ENCODE results near the gene PLEKHG4.
A peak's percentile ranks its signal among the peaks of the same experiment; 100 is the strongest.

The PLEKHG4 gene

DNA sequence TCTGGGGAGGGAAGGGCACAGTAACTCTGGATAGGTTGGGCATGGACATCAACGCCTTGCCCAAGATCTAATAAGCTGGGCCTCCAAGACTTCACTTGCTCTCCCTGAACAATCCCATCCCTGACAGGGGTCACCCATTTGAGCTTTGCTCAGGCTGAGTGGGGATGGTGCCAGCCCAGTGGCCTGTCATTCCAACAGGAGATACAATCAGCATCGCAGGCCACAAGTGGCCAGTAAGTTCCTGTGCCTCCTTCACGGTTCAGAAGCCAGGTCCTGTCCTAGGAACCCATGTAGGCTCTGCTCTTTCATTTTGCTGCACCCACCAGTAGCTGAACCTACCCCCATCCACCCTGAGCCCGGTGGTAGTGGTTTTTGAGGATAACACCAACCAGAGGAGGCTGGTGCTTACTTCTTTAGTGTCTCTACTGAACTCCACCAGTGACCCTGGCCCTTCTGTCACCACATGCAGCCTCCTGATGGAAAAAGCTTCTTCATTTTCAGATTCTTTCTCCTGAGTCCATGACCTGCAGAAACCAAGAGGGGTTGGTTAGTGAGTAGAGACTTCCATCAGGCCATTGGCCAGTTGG is 14.9 kb downstream of the PLEKHG4 start:
- DNase-seq = no peak

DNA sequence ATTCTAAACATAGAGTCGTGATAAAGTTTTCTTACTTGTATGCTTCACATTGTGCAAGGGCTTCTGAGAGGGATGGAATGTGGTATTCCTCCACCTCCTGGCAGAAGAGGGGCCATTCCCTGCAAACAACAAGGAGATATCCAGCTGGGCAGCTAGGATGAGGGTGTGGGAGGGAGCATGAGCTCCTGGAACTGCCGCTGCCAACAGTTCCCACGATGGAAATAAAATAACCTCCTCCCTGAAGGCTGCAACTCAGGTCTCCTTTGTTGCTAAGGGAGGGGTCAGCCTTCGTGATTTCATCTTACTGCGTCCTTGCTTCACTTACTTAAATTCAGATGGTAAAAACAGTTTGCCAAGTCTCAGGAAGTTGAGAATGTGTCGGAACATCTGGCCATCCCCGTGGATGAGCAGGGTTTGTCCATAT is 15.6 kb downstream of the PLEKHG4 start:
- no peak for DNase-seq

DNA sequence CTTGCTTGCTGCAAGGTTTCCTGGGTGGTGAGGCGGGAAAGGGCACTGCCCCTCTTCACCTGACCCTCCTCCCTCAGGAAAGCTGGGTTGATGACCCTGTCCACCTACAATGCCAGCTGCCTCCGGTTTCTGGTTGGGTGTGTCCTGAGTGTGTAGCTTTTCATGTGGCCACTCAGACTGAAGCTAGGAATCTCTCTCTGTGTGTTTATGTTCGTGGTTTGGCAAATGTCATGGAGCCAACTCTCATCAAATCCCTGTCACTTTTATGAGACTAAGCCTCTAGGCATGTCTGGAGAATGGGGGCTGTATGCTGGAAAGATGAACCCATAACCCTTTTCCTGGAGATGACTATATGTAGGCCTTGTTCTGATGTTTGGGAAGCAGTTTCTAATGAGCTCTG is 17.1 kb downstream of the PLEKHG4 start:
- DNase-seq = no peak

DNA sequence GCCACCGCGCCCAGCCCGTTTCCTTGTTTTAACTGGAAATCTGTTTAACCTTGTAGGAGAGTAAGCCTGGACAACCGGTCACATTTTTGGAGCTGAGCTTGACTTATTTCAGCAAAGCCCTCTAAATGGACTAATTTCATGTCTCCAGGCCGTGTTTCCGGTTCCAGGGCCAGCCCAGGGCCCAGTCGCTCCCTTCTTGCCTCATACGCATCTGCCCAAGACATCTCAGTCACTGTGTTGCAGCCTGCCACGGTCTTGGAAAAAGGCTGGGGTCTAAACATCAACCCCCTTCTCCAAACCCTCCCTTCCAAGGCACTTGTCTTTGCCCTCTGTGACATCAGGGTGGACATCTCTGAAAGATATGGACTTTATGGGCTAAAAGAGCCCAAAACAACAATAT is 18.9 kb downstream of the PLEKHG4 start:
- no peak for DNase-seq

DNA sequence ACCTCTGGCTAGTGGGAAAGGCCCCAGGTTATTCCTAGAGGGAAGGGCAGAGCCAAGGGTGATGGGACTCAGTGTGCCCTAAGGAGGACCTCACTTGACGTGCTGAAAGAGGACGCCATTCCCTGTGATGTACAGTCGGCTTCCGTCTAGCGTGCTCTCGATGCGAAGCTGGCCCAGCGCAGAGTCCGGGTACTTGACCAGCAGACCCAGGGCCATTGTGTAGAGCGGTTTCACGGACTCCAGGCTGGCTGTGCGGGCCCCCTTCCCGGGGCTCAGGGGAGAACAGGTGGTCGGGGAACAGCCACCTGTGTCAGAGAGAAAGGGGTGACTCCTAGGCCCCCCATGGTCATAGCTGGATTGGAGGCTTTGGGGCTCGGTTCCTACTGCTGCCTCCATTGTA is 19.9 kb downstream of the PLEKHG4 start:
- no peak for DNase-seq

DNA sequence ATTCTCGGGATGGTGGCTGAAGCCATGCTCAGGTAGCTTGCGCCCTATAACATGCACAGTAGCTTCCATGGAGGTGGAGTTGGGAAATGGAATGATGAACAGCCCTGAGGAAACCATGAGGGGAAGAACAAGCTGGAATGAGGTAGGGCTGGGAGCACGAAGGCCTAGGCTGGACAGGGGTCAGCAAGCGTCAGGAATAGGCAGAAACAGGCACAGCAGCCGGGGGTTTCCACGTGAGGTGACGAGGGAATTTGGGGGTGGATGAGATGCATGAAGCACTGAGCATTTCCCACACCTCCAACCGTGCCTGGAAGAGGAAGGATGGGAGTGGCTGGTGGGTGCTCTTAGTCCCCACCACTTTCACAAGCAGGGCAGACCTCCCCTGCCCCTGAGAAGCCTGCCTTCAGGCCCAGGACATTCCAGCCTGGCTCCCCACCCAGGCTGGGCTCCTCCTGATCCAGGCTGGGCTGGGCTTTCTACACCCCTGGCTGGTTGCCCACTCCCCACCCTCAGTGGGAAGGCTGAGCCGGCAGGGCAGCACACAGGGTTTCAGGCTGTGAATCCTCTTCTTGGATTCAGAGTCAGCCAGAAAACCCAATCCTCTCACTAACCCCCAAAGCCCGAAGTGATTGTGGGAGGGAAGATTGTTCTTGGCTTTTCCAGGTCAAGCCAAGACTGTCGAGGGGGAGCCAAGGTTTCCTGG is 21.9 kb downstream of the PLEKHG4 start:
- no peak for DNase-seq

DNA sequence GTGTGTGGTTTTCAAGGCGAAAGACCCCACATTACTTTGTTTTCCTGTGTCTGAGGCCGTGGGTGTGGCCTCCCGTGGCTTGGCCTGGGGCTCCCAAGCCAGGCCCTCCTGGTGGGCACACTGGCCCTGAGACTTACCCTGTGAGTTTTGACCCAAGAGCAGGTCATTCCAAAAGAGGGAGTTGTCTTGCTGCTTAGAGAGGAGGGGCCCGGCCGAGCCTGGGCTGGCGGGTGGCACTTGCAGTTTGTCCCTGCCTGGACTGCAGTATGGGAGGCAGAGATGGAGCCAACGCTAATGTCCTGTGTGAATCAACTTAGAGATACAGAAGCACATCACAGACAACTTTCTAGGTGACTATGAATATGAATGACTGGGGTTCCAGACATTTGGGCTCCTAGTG is 22.7 kb downstream of the PLEKHG4 start:
- no peak for DNase-seq

DNA sequence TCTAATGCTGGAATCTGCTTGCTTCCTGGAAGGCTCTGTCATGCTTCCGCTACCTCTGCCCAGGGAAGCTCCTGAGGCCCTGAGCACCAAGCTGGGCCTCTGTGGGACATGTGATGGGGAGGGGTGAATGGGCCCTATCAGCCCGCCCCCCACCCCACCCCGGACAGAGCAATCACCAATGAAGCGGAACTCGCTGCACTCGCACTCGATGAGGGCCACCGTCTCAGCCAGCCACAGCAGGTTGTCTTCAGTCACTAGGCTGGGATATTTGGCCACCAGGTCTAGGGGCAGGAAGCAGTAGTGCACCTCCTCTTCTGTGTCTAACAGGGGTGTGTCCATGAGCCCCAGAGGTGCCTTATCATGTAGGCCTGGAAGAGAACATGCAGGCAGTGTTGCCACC is 23.6 kb downstream of the PLEKHG4 start:
- DNase-seq = no peak

DNA sequence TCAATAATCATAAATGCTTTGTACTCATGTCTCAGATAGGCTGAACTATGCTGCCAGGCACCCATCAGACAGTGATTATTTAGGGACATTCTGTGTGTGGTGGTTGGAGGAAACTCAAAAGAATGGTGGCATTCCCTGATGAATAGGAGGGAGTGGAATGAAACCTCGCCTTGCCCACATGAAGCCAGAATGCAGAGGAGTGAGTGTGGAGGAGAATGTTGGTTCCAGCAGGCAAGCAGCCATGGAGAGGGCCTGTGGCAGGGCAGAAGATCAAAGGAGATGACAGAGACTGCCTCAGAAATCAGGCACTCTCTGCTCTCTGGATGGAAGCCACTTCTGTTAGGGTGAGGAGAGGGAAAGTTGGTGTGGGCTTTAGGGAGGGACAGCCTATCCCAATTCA is 24.7 kb downstream of the PLEKHG4 start:
- DNase-seq = no peak

DNA sequence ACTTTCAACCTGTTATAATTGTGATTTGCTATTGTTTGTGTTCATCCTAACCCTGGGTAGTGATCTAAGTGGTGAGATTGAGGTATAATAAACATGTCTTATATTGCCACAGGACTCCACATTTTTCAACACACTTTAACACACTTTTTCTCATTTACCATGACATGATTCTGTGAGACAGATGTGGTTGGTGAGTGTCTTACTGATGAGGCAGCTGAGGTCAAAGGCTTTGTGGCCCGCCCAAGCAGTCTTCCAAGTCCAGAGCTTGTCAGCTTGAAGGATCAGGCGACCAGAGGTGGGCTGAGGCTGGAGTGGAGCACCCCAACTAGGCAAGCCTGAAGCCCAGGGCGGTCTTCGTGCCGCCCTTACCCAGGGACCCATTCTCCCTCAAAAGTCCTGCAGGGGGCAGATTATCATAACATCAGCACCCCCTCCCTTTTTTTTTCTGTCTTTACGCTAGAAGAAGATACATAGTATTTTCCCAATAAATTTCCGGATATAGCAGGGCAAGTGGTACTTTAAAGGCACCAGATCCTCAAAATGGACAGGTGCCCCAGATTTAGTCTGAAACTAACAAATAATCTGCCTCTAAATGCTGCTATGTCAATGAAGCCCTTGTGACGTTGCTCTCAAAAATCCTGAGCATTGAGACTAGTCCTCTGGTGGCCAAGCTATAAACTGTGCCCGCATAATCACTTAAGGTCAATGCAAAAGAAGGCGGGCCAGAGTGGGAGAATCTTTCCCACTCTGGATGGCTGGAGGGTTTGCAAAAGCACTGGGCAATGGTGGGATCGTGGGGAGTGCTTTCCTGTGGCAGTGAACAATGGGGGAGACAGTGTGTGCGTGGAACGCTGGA is 26.1 kb downstream of the PLEKHG4 start:
- DNase-seq = no peak

DNA sequence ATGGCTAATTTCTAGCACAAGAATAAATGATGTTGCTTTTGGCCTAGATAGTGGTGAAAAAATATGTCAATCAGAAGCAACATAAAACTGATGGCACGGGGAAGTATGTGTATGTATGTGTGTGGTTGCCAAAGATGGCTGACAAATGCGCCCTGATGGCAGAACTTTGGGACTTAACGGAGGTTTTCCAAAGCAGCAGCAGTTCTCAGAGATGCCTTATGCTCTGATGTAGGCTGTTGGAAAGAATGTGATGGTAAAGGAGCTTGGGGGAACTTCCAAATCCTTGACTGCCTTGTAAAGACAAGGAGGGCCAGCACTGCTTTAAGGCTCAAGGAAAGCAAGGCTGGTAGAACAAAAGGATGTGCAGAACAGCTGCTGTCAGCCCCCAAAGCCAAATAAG is 31.2 kb downstream of the PLEKHG4 start:
- no peak for DNase-seq

DNA sequence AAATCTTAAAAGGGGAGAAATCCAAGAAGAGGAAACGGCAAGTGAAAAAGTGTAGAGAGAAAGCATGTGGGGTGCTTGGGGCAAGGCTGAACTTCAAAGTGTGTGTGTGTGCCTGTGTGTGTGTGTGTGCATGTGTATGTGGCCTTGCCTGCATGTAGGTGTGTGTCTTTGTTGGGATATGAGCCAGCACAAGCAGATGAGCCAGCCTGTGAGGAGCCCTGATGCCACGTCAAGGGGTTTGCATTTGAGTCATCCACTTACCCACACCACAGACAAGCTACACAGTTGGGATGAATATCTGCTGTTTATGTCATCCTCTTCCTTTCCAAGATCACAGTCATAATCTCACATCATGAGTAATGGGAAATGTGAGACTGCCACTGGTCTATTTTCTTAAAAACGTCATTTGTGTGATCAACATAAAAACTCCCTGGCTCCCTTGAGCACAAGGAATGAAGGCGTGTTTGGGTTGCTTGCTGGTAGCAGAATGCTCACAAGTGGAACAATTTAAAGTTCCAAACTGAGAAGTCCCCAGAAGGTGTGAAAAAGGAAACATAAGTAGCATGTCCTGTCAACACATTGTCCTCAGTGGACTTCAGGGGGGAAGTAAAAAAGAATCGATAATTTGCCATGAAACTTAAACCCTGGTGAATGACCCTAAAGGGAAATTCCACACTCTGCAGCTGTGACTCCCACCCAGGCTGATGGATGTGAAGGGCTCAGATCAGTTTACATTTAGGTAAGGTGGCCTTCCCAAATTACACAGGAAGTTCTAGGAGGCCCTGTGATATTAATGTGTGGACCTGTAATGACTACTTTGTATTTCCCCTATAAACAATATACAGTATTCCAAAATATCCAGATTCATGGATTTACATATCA is 32.5 kb downstream of the PLEKHG4 start:
- DNase-seq = no peak

DNA sequence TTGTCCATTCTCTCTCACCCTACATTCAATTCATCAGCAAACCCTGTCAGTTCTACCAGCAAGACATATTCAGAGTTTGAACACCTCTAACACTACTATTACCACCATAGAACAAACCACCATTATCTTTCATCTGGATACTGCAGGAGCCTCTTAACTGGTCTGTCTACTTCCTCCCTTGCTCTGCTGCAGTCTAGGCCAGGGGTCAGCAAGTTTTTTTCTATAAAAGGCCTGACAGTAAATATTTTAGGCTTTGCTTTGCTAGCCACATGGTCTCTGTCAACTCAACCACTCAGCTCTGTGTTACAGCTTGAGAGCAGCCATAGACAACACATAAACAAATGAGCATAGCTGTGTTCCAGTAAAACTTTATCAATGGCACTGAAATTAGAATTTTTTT is 33.4 kb downstream of the PLEKHG4 start:
- DNase-seq = no peak

DNA sequence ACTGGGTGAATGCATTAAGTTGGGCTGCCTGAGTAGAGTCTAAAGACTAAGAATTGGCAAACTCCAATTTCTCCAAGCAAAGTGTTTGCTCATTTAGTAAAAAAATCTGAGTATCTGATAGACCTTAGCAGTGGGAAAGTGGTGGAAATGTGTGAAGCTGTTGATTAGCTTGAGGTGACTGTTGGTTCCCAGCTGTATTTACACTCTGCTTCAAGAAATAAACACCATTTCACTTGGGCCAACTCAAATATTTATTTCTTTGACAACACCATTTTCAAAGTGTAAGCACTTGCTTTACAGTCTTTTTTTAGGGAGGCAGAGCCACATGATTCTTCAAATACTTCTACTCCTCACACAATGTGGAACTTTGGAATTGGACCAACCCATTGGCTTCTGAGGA is 38.5 kb downstream of the PLEKHG4 start:
- DNase-seq = no peak

DNA sequence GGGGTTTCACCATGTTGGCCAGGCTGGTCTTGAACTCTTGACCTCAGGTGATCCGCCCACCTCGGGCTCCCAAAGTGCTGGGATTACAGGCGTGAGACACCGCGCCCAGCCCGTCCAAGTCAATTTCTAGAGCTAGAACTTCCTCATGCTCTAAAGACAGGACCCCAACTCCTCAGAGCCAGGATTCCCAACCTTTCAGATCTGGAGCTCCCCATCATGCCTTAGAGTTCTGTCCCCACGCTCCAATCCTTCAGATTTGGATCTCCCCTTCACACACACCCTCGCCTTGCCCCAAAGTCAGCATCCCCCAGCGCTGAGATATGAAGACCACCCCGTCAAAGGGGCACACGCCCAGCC is 46.8 kb downstream of the PLEKHG4 start:
- no peak for DNase-seq

DNA sequence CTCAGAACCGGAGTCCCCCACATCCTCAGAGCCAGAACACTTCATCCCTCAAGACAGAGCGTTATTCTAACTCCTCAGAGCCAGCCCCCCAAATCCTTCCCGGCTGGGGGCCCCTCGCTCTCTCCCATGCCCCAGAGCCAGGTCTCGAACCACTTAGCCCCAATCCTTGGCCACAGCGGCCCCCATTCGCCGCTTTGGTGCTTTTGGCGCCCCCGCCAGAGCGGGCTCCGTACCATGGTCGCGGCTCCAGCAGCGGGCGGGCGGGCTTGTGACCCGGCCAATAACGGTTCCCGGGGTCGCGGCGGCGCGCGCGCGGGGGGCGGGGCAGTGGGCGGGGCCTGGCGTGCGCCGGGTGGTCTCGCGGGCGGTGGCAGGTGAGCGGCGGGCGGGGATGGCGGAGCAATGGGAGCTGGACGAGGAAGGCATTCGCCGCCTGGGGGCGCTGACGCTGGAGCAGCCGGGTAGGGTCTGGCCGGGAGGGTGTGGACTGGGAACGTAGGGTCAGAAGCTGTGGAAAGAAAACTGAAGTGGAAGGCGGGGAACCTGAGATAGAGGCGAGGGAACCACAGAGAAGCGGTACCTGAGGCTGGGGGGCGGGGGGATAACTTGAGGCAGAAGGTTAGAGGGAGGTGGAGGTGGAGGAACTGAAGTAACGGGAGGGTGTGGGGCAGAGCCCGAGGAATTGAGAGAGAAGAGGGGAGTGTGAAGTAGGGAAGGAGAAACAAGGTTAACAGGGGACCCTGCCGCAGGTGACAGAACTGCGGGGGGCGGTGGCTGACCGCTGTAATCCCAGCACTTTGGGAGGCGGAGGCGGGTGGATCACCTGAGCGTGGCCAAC is 47.4 kb downstream of the PLEKHG4 start, which contains the start of the genes KCTD19 and LRRC36:
TSS of gene KCTD19 (minus strand) at position 270 of the 838 bp plus-strand sequence. CDS start at position 236, 34 bp downstream.
TSS of gene LRRC36 (plus strand) at position 344 of the 838 bp plus-strand sequence. CDS start at position 392, 48 bp downstream.
- DNase-seq = peak in 7 of 14 donors; percentile 3 to 40 (median 19)

DNA sequence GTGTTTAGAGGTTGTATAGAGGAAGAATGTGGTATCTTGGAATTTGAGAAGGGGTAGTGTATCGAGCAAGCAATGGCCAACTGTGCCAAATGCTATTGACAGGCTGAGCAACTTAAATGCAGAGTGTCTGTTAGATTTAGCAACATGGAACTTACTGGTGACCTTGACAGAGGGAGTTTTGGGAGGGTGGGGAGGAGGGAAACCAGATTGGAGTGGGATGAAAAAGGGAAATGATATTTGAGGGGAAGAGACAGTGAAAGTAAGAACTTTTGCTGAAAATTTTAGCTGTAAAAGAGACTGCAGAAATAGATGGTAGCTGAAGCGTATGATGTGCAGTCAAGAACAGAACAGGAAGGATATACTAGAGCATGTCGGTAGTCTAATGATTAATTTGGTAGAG is 48.4 kb downstream of the PLEKHG4 start:
- DNase-seq = no peak

DNA sequence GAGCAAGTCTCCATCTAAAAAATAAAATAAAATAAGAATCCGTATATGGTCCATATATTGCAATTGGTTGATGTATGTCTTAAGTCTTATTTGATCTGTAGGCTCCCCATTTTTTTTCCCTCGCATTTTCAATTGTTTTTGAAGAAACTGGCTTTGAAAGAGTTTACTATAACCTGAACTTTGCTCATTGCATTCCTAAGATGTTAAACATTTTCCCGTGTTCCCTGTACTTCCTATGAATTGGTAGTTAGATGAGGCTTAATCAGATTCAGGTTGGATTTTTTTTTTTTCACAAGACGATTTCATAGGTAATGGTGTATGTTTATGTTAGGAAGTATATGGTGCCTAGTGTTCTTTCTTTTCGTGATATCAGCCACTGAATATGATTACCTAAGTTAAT is 50.6 kb downstream of the PLEKHG4 start:
- no peak for DNase-seq

DNA sequence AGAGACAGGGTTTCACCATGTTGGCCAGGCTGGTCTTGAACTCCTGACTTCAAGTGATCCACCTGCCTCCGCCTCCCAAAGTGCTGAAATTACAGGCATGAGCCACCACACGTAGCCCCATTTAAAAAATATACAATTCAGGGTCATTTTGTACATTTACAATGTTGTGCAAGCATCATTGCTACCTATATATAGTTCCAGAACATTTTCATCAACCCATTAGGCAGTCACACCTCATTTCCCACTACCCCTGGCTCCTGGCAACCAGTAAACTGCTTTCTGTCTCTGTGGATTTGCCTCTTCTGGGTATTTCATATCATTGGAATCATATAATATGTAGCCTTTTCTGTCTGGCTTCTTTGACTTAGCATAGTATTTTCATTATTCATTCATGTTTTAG is 54.0 kb downstream of the PLEKHG4 start:
- no peak for DNase-seq

DNA sequence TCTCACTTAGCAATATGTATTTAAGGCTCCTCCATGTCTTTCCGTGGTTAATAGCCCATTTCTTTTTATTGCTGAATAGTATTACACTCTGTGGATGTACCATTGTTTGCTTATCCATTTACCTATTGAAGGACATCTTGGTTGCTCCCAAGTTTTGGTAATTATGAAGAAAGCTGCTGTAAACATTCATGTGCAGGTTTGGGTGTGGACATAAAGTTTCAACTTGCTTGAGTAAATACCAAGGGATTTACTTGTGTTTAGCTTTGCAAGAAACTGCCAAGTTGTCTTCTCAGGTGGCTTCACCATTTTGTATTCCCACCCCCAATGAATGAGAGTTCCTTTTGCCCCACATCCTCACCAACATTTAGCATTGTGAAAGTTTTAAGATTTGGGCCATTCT is 56.8 kb downstream of the PLEKHG4 start:
- no peak for DNase-seq

DNA sequence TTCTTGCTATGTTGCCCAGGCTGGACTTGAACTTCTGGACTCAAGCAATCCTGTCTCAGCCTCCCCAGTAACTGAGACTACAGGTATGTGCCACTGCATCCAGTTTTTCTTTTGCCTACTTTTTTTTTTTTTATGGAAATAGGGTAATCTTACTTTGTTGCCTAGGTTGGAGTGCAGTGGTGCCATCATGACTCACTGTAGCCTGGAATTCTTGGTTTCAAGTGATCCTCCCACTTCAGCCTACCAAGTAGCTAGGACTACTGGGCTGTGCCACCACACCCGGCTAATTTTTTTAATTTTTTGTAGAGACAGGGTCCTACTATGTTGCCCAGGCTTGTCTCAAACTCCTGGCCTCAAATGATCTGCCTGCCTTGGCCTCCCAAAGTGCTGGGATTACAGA is 57.3 kb downstream of the PLEKHG4 start:
- no peak for DNase-seq

All from C1 segment of cervical spinal cord (tissue), 14 donors.